Mesenchymal stem cell (in vitro differentiated cells and primary cell): ENCODE measurements around the gene THADA.

Experiments used
- DNase-seq: peaks from one replicate; pipeline ENCODE4 v3.0.0-alpha.2; 2013
- H2AFZ ChIP-seq: one replicate; pipeline ENCODE4 v1.6.1; 2013; ENCODE audit warnings: low read depth, mild to moderate bottlenecking, control low read depth, inconsistent platforms, low read length, moderate library complexity
- H2AK5ac ChIP-seq: 2 replicates; pipeline ENCODE4 v1.6.1; 2013; ENCODE audit warnings: low read length, moderate library complexity, mild to moderate bottlenecking, inconsistent platforms; ENCODE audit not compliant: severe bottlenecking
- H2BK120ac ChIP-seq: one replicate; pipeline ENCODE4 v1.6.1; 2013; ENCODE audit warnings: low read depth, mild to moderate bottlenecking, inconsistent platforms, low read length, moderate library complexity
- H2BK12ac ChIP-seq, 2 experiments: one replicate each; pipeline ENCODE4 v1.6.1; 2013; ENCODE audit warnings: inconsistent platforms in 2 of 2, low read length in 2 of 2, mild to moderate bottlenecking in 2 of 2, moderate library complexity in 2 of 2, control low read depth in 1 of 2
- H2BK15ac ChIP-seq: one replicate; pipeline ENCODE4 v1.6.1; 2013; ENCODE audit warnings: mild to moderate bottlenecking, low read depth, inconsistent platforms; ENCODE audit not compliant: poor library complexity, severe bottlenecking
- H2BK5ac ChIP-seq: 2 replicates; pipeline ENCODE4 v1.6.1; 2013; ENCODE audit warnings: low read depth, mild to moderate bottlenecking, low read length, control low read depth, inconsistent platforms; ENCODE audit not compliant: poor library complexity, severe bottlenecking
- H3K14ac ChIP-seq, 2 experiments: one replicate each; pipeline ENCODE4 v1.6.1; 2013; ENCODE audit warnings: inconsistent platforms in 2 of 2, low read length in 2 of 2, control low read depth in 1 of 2, mild to moderate bottlenecking in 1 of 2, moderate library complexity in 1 of 2
- H3K18ac ChIP-seq, 2 experiments: one replicate each; pipeline ENCODE4 v1.6.1; 2013; ENCODE audit warnings: inconsistent platforms in 2 of 2, low read length in 2 of 2, control low read depth in 1 of 2, low read depth in 1 of 2, mild to moderate bottlenecking in 1 of 2
- H3K23ac ChIP-seq, 2 experiments: one replicate each; pipeline ENCODE4 v1.6.1; 2013; ENCODE audit warnings: inconsistent platforms in 2 of 2, low read length in 2 of 2, mild to moderate bottlenecking in 2 of 2, moderate library complexity in 2 of 2, control low read depth in 1 of 2
- H3K27ac ChIP-seq: 2 replicates; pipeline ENCODE4 v1.5.1; 2013; ENCODE audit warnings: mild to moderate bottlenecking, moderate library complexity, low read length, control low read depth, inconsistent platforms; ENCODE audit not compliant: poor library complexity, severe bottlenecking
- H3K27me3 ChIP-seq, 2 experiments: 2 replicates each; pipeline versions ENCODE4 v1.6.1 to v1.7.0; 2013; ENCODE audit warnings: low read length in 2 of 2, mild to moderate bottlenecking in 2 of 2, moderate library complexity in 2 of 2, control low read depth in 1 of 2, inconsistent platforms in 1 of 2; ENCODE audit not compliant: control insufficient read depth in 1 of 2, insufficient read depth in 1 of 2
- H3K36me3 ChIP-seq, 2 experiments: 2 replicates each; pipeline versions ENCODE4 v1.6.1 to v1.7.0; 2013; ENCODE audit warnings: low read length in 2 of 2, control low read depth in 1 of 2, inconsistent platforms in 1 of 2, low read depth in 1 of 2, mild to moderate bottlenecking in 1 of 2; ENCODE audit not compliant: insufficient read depth in 2 of 2, control insufficient read depth in 1 of 2
- H3K4ac ChIP-seq, 2 experiments: one replicate each; pipeline ENCODE4 v1.6.1; 2013; ENCODE audit warnings: inconsistent platforms in 2 of 2, low read length in 2 of 2, mild to moderate bottlenecking in 2 of 2, moderate library complexity in 2 of 2, control low read depth in 1 of 2, low read depth in 1 of 2
- H3K4me1 ChIP-seq: 2 replicates; pipeline ENCODE4 v1.6.1; 2013; ENCODE audit warnings: low read depth, low read length, control low read depth; ENCODE audit not compliant: control insufficient read depth, insufficient read depth
- H3K4me2 ChIP-seq: 2 replicates; pipeline ENCODE4 v1.6.1; 2013; ENCODE audit warnings: low read length, mild to moderate bottlenecking, inconsistent platforms; ENCODE audit not compliant: poor library complexity, severe bottlenecking
- H3K4me3 ChIP-seq, 2 experiments: 2 replicates each; pipeline versions ENCODE4 v1.5.1 to v1.7.0; 2013; ENCODE audit warnings: low read length in 2 of 2, mild to moderate bottlenecking in 2 of 2, control low read depth in 1 of 2, low read depth in 1 of 2; ENCODE audit not compliant: insufficient read depth in 1 of 2
- H3K79me1 ChIP-seq: replicated peaks from 2 replicates; pipeline ENCODE4 v1.6.1; 2013; ENCODE audit warnings: mild to moderate bottlenecking, control low read depth, low read length, inconsistent platforms; ENCODE audit not compliant: poor library complexity, severe bottlenecking
- H3K9ac ChIP-seq: 2 replicates; pipeline ENCODE4 v1.7.0; 2013; ENCODE audit warnings: mild to moderate bottlenecking, low read length, moderate library complexity
- H3K9me3 ChIP-seq: 2 replicates; pipeline ENCODE4 v1.7.0; 2013; ENCODE audit warnings: mild to moderate bottlenecking, low read length; ENCODE audit not compliant: control insufficient read depth
- H4K8ac ChIP-seq: one replicate; pipeline ENCODE4 v1.6.1; 2013; ENCODE audit warnings: inconsistent platforms, mild to moderate bottlenecking, low read length, moderate library complexity
- H4K91ac ChIP-seq: one replicate; pipeline ENCODE4 v1.6.1; 2013; ENCODE audit warnings: mild to moderate bottlenecking, low read length, inconsistent platforms
- WGBS: methylation state at CpG from one replicate; pipeline ENCODE4 v1.1.7; 2013; ENCODE audit warnings: mixed read lengths; 5-methylcytosine and 5-hydroxymethylcytosine counted together

THADA gene

GRCh38 chr2:43406651-43407279, 189.1 kb downstream of the THADA start:
- no peaks in the 10 kb centered on the region for H3K36me3 ChIP-seq
- no peak overlapping the region for H3K4me2 ChIP-seq
- H2BK15ac ChIP-seq: no peak overlapping the region
- no peak overlapping the region for H4K91ac ChIP-seq
- H2BK120ac ChIP-seq: no peak overlapping the region
- DNase-seq: no peak
- WGBS: 63% methylated on average over 6 of the region's 6 CpGs
- no peak overlapping the region for H2BK5ac ChIP-seq
- H2BK12ac ChIP-seq: peak overlapping the region in 1 of 2 experiments; percentile 68
- no peak overlapping the region for H2AFZ ChIP-seq
- no peaks in the 10 kb centered on the region for H3K27me3 ChIP-seq
- peaks cover 7% of the 10 kb centered on the region for H3K4me1 ChIP-seq
- H3K4ac ChIP-seq: peak overlapping the region in 1 of 2 experiments; percentile 1
- H3K79me1 ChIP-seq: no peaks in the 10 kb centered on the region
- H4K8ac ChIP-seq: no peak overlapping the region
- H2AK5ac ChIP-seq: no peak overlapping the region
- H3K4me3 ChIP-seq: no peak overlapping the region
- no peak overlapping the region for H3K9ac ChIP-seq
- H3K14ac ChIP-seq: no peak overlapping the region
- no peak overlapping the region for H3K27ac ChIP-seq
- peak overlapping the region in 1 of 2 experiments; percentile 7 for H3K18ac ChIP-seq
- peak overlapping the region in 1 of 2 experiments; percentile 63 for H3K23ac ChIP-seq
- no peaks in the 10 kb centered on the region for H3K9me3 ChIP-seq

DNA sequence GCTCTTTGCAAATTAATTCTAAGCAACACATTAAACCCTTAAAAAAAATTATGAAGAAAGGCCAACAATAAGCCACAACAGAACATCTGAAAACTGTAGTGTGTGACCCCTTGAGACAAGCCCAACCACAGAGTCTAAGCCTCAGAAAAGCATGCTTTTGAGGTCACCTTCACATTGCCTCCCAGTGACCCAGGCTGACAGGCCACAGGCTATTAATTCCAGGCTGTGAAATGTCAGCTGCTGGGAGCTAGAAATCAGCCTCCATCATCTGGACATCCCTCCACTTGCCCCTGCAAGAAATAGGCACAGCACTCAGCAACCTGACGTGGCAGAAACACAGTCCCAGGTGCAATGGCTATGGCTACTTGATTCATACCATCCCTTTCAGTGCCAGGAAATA, 190.0 kb downstream of the THADA start:
- H3K14ac ChIP-seq: no peak overlapping the region
- no peak overlapping the region for H4K91ac ChIP-seq
- no peak overlapping the region for H3K4ac ChIP-seq
- WGBS: 100% methylated on average over 1 of the region's 1 CpG
- H3K23ac ChIP-seq: no peak overlapping the region
- DNase-seq: peak; percentile 46
- no peak overlapping the region for H2BK15ac ChIP-seq
- H3K79me1 ChIP-seq: peaks cover 1% of the 10 kb centered on the region
- no peak overlapping the region for H2BK12ac ChIP-seq
- no peak overlapping the region for H2BK5ac ChIP-seq
- no peaks in the 10 kb centered on the region for H3K36me3 ChIP-seq
- no peaks in the 10 kb centered on the region for H3K27me3 ChIP-seq
- H2BK120ac ChIP-seq: no peak overlapping the region
- no peak overlapping the region for H3K4me2 ChIP-seq
- H3K9me3 ChIP-seq: no peaks in the 10 kb centered on the region
- no peak overlapping the region for H2AK5ac ChIP-seq
- H3K18ac ChIP-seq: no peak overlapping the region
- H2AFZ ChIP-seq: no peak overlapping the region
- no peak overlapping the region for H3K9ac ChIP-seq
- H3K27ac ChIP-seq: no peak overlapping the region
- H3K4me1 ChIP-seq: peaks cover 7% of the 10 kb centered on the region
- no peak overlapping the region for H3K4me3 ChIP-seq
- no peak overlapping the region for H4K8ac ChIP-seq

DNA sequence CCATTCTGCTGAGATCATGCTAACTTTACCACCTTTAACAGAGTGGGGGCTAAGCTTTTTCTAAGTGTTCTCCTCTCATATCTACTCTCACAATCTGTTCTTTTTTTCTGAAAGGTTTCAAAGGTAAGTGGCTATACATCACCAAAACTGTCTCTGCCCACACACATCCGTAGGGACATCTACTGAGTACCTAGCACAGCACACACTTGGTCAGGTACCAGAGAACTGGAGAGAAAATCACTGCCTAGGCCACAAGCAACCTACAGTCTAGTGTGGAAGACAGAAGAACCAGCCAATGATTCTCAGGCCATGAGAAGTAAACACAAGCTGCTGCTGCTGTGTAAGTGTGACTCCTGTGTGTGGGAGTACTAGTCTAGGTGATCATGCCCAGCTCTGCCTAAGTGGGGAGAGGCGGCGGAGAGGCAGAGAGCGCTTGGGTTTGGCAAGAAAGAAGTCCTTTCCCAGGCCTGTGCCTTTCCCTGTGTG, 193.3 kb downstream of the THADA start:
- Histone ChIP-seq H3K18ac (peak overlapping the region in 1 of 2 experiments; percentile 5), H3K27me3 (no peaks in the 10 kb centered on the region), H3K4ac (no peak overlapping the region), H3K36me3 (peaks cover 2 to 6% of the 10 kb centered on the region in 2 experiments), H2BK120ac (peak overlapping the region; percentile 35), H3K9me3 (no peaks in the 10 kb centered on the region), H3K79me1 (peaks cover 1% of the 10 kb centered on the region), H4K8ac (peak overlapping the region; percentile 38), H2BK12ac (peak overlapping the region; percentile 22 to 91), H3K9ac (no peak overlapping the region), H3K4me3 (no peak overlapping the region), H3K27ac (no peak overlapping the region), H3K23ac (no peak overlapping the region), H4K91ac (no peak overlapping the region), H3K14ac (no peak overlapping the region), H3K4me1 (peaks cover 5% of the 10 kb centered on the region), H2BK15ac (no peak overlapping the region), H3K4me2 (no peak overlapping the region), H2AFZ (no peak overlapping the region), H2BK5ac (no peak overlapping the region), H2AK5ac (no peak overlapping the region)
- no peak for DNase-seq
- WGBS: 83% methylated on average over 4 of the region's 4 CpGs

DNA sequence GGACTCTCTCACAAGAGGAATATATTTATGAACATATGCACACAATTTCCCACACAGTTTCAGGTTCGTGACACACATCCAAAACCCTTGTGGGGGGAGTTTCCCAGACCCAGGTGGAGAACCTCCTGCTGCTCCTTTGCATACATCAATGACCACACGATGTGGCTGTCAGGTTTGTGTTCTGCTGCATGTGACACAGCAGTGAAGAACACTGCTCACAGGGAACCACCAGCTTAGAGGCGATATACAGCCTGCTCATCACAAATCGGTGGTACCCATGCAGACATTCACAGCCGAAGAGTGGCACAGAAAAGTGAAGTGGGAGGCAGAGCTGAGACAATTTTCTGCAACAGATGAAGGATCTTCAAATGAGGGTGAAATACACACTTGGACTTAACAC, 193.8 kb downstream of the THADA start:
- H2BK5ac ChIP-seq: no peak overlapping the region
- H3K18ac ChIP-seq: peak overlapping the region; percentile 4 to 31
- peaks cover 5% of the 10 kb centered on the region for H3K4me1 ChIP-seq
- H3K4ac ChIP-seq: peak overlapping the region in 1 of 2 experiments; percentile 60
- no peak overlapping the region for H3K23ac ChIP-seq
- H3K27me3 ChIP-seq: no peaks in the 10 kb centered on the region
- H3K4me2 ChIP-seq: no peak overlapping the region
- H3K14ac ChIP-seq: no peak overlapping the region
- no peak overlapping the region for H4K8ac ChIP-seq
- H2BK15ac ChIP-seq: no peak overlapping the region
- no peak for DNase-seq
- no peak overlapping the region for H2AFZ ChIP-seq
- H2AK5ac ChIP-seq: no peak overlapping the region
- H3K36me3 ChIP-seq: peaks cover 2 to 11% of the 10 kb centered on the region in 2 experiments
- H4K91ac ChIP-seq: peak overlapping the region; percentile 5
- no peaks in the 10 kb centered on the region for H3K9me3 ChIP-seq
- peaks cover 1% of the 10 kb centered on the region for H3K79me1 ChIP-seq
- H2BK120ac ChIP-seq: no peak overlapping the region
- no peak overlapping the region for H3K27ac ChIP-seq
- peak overlapping the region in 1 of 2 experiments; percentile 23 for H2BK12ac ChIP-seq
- 96% methylated on average over 5 of the region's 5 CpGs for WGBS
- H3K4me3 ChIP-seq: no peak overlapping the region
- H3K9ac ChIP-seq: no peak overlapping the region
